PC-9 (cell line): ENCODE measurements around the gene COLQ.

Experiments used
- CTCF ChIP-seq: fragments of 200-600 bp; sonication (generic); conservative IDR thresholded peaks from 2 replicates; pipeline ENCODE4 v1.6.1; 2017; ENCODE audit warnings: mixed run types, antibody characterized with exemption, mild to moderate bottlenecking, moderate library complexity
- EZH2 ChIP-seq: fragments of 200-600 bp; sonication (generic); IDR thresholded peaks from 2 replicates; pipeline ENCODE4 v1.8.0; 2017; ENCODE audit warnings: antibody characterized with exemption, low read depth

DNA sequence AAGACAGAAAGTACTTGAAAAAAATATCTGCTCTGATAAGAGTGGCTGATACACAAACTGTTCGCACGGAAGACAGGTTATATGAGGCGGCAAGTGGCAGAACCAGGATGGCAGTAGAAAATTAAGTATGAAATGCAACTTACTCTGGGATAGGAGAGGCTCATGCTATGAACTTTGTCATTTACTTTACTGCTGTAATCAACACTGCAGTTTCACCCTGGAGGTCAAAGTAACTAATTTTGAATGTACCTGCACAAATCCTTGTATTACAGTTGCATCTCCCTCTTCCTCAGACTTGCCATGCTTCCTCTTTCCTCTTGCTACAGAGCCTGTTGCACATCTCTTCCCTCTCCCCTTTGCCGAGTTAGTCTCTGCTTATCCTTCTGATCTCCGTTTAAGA, 41.1 kb upstream of the COLQ start:
- TF ChIP-seq CTCF = no peak
- TF ChIP-seq EZH2 = no peak
